Thyroid gland (tissue), 4 donors: ENCODE measurements around the gene RIPK3.

Source experiments
- CTCF ChIP-seq, 6 experiments: fragments of 200-600 bp in 3 of 6; fragments of 450-650 bp in 3 of 6; sonication (generic) in 3 of 6; IDR thresholded peaks; one replicate each; pipeline ENCODE4 v1.5.1; 2016 to 2019; ENCODE audit warnings: antibody characterized with exemption in 6 of 6, mild to moderate bottlenecking in 2 of 6, inconsistent platforms in 1 of 6, moderate library complexity in 1 of 6
- POLR2A ChIP-seq, 2 donors: fragments of 450-650 bp; IDR thresholded peaks; one replicate each; pipeline ENCODE4 v1.6.1; 2017; ENCODE audit warnings: antibody characterized with exemption in 2 of 2, mild to moderate bottlenecking in 2 of 2, moderate library complexity in 1 of 2

- TF ChIP-seq POLR2A (IDR thresholded peaks at IDR 0.05): no peak
- TF ChIP-seq CTCF (IDR thresholded peaks at IDR 0.05): no peak
Measured at GRCh38 chr14:24340606-24341005, 815 bp upstream of the RIPK3 start.
